Measurements from ENCODE around the gene EXOC3. TPM values are rescaled to one million over a fixed set of nuclear protein-coding genes. Genes with fewer than 3 reads are reported as not detected.

EXOC3 gene
- total and polyA plus RNA-seq, 11 donors, result 20.6 to 45.5 (median 42.8) TPM

DNA sequence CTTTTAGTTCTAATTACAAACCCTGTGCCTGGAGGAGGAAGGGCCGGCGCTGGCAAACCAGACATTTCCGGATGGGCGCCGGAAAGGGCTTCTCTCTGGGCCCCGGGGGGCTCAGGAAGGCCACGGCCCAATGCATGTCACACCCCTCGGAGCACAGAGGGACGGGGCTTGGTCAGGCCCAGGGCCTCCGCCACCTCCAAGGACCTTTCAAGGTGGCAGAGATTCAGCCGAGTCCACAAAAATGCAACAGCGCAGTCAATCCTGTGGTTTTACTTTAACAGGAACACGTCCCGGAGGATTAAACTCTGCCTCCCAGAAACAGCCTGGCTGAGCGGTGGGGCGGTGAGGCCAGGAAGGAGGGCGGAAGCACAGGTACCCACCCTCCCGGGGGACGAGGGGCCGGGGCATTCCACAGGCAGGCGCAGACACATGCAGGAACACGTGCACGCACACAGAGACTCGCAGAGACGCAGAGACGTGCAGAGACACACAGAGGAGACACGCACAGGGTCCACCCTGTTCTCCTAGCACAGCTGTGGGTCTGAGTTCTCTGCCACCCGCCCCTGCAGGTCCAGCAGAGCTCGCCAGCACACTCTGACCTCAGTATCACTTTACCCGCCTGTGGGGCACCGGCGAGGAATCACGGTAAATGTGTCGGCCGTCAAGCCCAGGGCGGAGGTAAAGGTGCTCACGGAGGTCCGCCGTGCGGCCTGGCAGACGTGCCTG is 58.3 kb downstream of the EXOC3 start:
- H3K27me3 ChIP-seq, result peaks cover 0 to 68% (median 34%) of the 10 kb centered on the region in 9 donors
- intact Hi-C loops (cut with DNase I), result no loop called here
- H3K4me1 ChIP-seq, result no peaks in the 10 kb centered on the region
- no peaks in the 10 kb centered on the region for H3K36me3 ChIP-seq
- peak overlapping the region in 4 of 12 donors; percentile 1 to 32 (median 9) for H3K4me3 ChIP-seq
- WGBS, 4 donors, result 67 to 84% (median 70%) methylated on average over 17 to 41 of the region's 41 CpGs
- ATAC-seq (no peak), DNase-seq (no peak)
- no peak for TF ChIP-seq POLR2A (IDR thresholded peaks at IDR 0.05)
- no peaks in the 10 kb centered on the region for H3K9me3 ChIP-seq
- no peak overlapping the region for H3K27ac ChIP-seq

- H3K27ac ChIP-seq, result peak overlapping the region in 1 of 12 donors; percentile 24
- H3K9me3 ChIP-seq, result no peaks in the 10 kb centered on the region
- DNase-seq, result no peak
- H3K36me3 ChIP-seq, result no peaks in the 10 kb centered on the region
- intact Hi-C loops (cut with DNase I), result no loop called here
- H3K27me3 ChIP-seq, result peaks cover 0 to 64% (median 37%) of the 10 kb centered on the region in 9 donors
- peak in 1 of 4 donors; percentile 22 for ATAC-seq
- H3K4me3 ChIP-seq, result peak overlapping the region in 4 of 12 donors; percentile 1 to 32 (median 9)
- TF ChIP-seq POLR2A (IDR thresholded peaks at IDR 0.05), result no peak
- 37 to 52% (median 45%) methylated on average over 13 to 23 of the region's 23 CpGs for WGBS, 4 donors
- H3K4me1 ChIP-seq, result no peaks in the 10 kb centered on the region
These were observed 58.8 kb downstream of the EXOC3 start for GRCh38 chr5:501831-502184.

- WGBS, 4 donors, result 72 to 79% (median 76%) methylated on average over 36 of the region's 36 CpGs
- no peaks in the 10 kb centered on the region for H3K9me3 ChIP-seq
- H3K27ac ChIP-seq, result peak overlapping the region in 1 of 12 donors; percentile 24
- TF ChIP-seq, protein P1, sequence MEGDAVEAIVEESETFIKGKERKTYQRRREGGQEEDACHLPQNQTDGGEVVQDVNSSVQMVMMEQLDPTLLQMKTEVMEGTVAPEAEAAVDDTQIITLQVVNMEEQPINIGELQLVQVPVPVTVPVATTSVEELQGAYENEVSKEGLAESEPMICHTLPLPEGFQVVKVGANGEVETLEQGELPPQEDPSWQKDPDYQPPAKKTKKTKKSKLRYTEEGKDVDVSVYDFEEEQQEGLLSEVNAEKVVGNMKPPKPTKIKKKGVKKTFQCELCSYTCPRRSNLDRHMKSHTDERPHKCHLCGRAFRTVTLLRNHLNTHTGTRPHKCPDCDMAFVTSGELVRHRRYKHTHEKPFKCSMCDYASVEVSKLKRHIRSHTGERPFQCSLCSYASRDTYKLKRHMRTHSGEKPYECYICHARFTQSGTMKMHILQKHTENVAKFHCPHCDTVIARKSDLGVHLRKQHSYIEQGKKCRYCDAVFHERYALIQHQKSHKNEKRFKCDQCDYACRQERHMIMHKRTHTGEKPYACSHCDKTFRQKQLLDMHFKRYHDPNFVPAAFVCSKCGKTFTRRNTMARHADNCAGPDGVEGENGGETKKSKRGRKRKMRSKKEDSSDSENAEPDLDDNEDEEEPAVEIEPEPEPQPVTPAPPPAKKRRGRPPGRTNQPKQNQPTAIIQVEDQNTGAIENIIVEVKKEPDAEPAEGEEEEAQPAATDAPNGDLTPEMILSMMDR (IDR thresholded peaks at IDR 0.05), result no peak
- TF ChIP-seq POLR2A (IDR thresholded peaks at IDR 0.05), result no peak
- intact Hi-C loops (cut with DNase I), result no loop called here
- H3K4me1 ChIP-seq, result no peaks in the 10 kb centered on the region
- ATAC-seq, result no peak
- DNase-seq, result no peak
- peaks cover 0 to 58% (median 31%) of the 10 kb centered on the region in 9 donors for H3K27me3 ChIP-seq
- no peaks in the 10 kb centered on the region for H3K36me3 ChIP-seq
- H3K4me3 ChIP-seq, result peak overlapping the region in 3 of 12 donors; percentile 6 to 32 (median 12)
These were observed 59.5 kb downstream of the EXOC3 start for GRCh38 chr5:502325-503079.

GRCh38 chr5:504326-505154 is 61.6 kb downstream of the EXOC3 start:
- ATAC-seq (no peak), DNase-seq (no peak)
- 58 to 73% (median 64%) methylated on average over 13 to 33 of the region's 33 CpGs for WGBS, 4 donors
- peaks cover 0 to 39% (median 18%) of the 10 kb centered on the region in 9 donors for H3K27me3 ChIP-seq
- no peaks in the 10 kb centered on the region for H3K36me3 ChIP-seq
- intact Hi-C loops (cut with DNase I), result no loop called here
- no peak overlapping the region for H3K27ac ChIP-seq
- H3K4me1 ChIP-seq, result no peaks in the 10 kb centered on the region
- no peak for TF ChIP-seq POLR2A (IDR thresholded peaks at IDR 0.05)
- TF ChIP-seq, protein P1 (IDR thresholded peaks at IDR 0.05), result no peak
- H3K9me3 ChIP-seq, result no peaks in the 10 kb centered on the region
- no peak overlapping the region for H3K4me3 ChIP-seq
